GM12865 (cell line): Measurements from ENCODE around the gene TOMM20.
"Not testable (repeated sequence)": the region's sequence is repeated elsewhere in the genome, so short reads cannot be mapped to it uniquely, and the experiment has no call there.

Source experiments
- DNase-seq: peaks from one replicate; pipeline ENCODE4 v3.0.0; 2010; ENCODE audit warnings: low read depth
- H3K4me3 ChIP-seq: 2 replicates; pipeline ENCODE4 v1.5.1; 2011; ENCODE audit warnings: mild to moderate bottlenecking, low read depth, low read length, control low read depth
- TF ChIP-seq, protein P1 (sequence below): IDR thresholded peaks from 2 replicates; pipeline ENCODE4 v1.5.1; 2011; ENCODE audit warnings: low read length, control low read depth, low read depth, inconsistent platforms; ENCODE audit not compliant: insufficient read depth; ENCODE audit errors: missing control alignments

The TOMM20 gene

GRCh38 chr1:235102993-235103411 is 25.6 kb downstream of the TOMM20 start:
- DNase-seq = no peak
- TF ChIP-seq, protein P1, sequence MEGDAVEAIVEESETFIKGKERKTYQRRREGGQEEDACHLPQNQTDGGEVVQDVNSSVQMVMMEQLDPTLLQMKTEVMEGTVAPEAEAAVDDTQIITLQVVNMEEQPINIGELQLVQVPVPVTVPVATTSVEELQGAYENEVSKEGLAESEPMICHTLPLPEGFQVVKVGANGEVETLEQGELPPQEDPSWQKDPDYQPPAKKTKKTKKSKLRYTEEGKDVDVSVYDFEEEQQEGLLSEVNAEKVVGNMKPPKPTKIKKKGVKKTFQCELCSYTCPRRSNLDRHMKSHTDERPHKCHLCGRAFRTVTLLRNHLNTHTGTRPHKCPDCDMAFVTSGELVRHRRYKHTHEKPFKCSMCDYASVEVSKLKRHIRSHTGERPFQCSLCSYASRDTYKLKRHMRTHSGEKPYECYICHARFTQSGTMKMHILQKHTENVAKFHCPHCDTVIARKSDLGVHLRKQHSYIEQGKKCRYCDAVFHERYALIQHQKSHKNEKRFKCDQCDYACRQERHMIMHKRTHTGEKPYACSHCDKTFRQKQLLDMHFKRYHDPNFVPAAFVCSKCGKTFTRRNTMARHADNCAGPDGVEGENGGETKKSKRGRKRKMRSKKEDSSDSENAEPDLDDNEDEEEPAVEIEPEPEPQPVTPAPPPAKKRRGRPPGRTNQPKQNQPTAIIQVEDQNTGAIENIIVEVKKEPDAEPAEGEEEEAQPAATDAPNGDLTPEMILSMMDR = no peak
- H3K4me3 ChIP-seq = no peak overlapping the region

- no peak overlapping the region for H3K4me3 ChIP-seq
- no peak for DNase-seq
- TF ChIP-seq, protein P1 = no peak
Observed at GRCh38 chr1:235102259-235102582, 26.4 kb downstream of the TOMM20 start.

DNA sequence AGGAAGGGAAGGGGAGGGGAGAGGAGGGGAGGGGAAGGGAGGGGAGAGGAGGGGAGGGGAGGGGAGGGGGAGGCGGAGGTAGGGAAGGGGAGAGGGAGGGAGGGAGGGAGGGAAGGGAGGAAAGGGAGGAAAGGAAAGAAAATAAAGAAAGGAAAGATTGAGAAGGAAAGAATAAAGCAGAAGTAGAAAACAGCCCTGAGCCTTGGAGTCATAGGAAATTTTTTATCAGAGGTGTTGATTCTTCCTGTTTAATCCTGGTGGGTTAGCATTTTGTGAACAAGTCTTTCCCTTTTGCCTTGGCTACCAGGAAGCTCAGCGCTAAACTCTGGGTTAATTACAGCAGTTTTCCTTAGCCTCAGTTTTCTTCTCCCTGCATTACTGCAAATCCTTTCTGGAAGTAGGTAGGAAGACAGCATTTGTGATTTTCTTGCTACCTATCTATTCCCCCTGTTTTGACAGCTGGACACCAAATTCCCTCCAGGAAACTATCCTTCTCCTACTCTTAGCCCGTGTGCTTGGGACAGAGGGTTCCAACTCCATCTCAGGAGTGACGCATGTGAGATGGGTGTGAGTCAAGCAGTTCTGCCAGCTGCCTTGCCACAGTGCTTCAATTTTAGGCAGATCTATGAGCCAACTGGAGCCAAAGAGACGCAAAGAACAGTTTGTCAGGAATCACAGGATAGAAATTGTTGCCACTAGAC is 26.9 kb downstream of the TOMM20 start:
- no peak overlapping the region for H3K4me3 ChIP-seq
- DNase-seq = no peak
- TF ChIP-seq, protein P1 = no peak

DNA sequence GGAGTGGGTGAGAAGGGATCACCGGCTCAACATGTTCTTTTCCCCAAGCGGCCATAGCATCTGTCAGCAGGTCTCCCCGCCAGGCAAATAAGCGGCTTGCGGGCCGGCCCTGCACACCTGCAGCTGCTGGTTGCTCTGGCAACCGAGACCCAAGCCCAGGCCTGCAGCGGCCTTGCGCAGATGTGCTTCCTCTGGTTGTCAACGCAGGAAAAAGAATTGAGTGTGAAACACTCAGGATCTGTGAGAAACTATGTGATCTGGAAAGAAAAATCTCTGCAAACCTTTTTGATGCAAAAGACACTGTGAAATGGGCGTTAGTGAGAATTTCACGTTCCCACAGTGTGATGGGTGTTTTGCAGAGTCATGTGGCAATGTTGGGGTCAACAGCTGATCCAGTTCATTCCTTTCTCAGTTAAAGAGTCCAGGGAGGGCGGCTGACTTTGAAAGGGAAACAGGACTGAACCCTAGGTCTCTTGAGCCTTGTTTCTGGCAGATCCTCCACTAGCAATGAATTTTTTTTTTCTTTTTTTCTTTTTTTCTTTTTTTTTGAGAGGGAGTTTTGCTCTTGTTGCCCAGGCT is 28.4 kb downstream of the TOMM20 start:
- H3K4me3 ChIP-seq = no peak overlapping the region
- no peak for DNase-seq
- TF ChIP-seq, protein P1 = no peak

DNA sequence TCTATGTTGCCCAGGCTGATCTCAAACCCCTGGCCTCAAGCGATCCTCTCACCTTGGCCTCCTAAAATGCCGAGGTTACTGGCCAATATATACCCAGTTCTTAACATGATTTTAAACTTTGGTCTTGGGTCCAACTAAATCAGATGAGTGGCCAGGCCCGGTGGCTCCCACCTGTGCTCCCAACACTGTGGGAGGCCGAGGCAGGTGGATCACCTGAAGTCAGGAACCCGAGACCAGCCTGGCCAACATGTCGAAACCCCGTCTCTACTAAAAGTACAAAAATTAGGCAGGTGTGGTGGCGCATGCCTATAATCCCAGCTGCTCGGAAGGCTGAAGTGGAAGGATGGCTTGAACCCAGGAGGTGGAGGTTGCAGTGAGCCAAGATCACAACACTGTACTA is 29.6 kb downstream of the TOMM20 start:
- no peak for DNase-seq
- H3K4me3 ChIP-seq = no peak overlapping the region
- TF ChIP-seq, protein P1 = no peak

GRCh38 chr1:235098547-235098946 is 30.1 kb downstream of the TOMM20 start:
- DNase-seq = no peak
- H3K4me3 ChIP-seq = no peak overlapping the region
- TF ChIP-seq, protein P1 = no peak

GRCh38 chr1:235097501-235097900 is 31.1 kb downstream of the TOMM20 start:
- H3K4me3 ChIP-seq, DNase-seq: not testable (repeated sequence)
